ENCODE data around the gene SPIC.
"Not testable (repeated sequence)": the region's sequence is repeated elsewhere in the genome, so short reads cannot be mapped to it uniquely, and the experiment has no call there.

Gene SPIC

DNA sequence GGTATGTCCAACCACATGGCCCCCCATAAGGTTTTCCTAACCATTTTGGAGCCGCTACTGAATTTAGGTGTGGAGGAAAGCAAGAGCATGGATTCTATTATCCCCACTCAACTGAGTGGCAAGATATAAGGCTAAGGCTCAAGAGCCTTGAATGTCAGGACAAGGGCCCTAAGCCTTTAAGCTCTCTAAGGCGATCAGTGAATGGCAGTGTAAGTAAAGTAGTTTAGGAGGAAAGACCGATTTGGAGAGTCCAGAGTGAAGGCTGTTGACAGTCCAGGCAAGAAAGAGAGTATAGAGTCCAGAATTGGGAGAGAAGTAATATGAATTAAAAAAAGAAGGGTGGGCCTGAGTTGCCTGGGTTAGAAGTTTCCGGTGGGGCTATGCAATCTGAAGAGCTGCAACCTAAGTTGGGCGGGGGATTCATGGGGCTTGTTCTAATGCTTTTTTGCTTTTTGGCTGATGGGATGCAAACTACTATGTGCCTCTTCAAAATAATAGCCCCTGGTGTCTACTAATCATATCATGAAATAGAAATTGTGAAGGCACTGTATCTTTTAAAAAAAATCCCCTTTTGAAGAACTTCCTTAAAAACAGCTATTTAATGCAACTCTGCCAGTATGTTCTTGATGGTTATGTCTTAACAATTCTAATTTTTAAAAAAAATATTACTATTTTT lies at the start of gene SPIC:
TSS of gene SPIC (plus strand) at position 626 of the 676 bp plus-strand sequence. CDS start 1,569 bp downstream, outside the sequence.
- no peak for DNase-seq

- no peak for DNase-seq
These were observed 44.7 kb upstream of the SPIC start for GRCh38 chr12:101430456-101430855.

- DNase-seq: no peak
These were observed 39.0 kb upstream of the SPIC start for GRCh38 chr12:101436136-101436535.

DNA sequence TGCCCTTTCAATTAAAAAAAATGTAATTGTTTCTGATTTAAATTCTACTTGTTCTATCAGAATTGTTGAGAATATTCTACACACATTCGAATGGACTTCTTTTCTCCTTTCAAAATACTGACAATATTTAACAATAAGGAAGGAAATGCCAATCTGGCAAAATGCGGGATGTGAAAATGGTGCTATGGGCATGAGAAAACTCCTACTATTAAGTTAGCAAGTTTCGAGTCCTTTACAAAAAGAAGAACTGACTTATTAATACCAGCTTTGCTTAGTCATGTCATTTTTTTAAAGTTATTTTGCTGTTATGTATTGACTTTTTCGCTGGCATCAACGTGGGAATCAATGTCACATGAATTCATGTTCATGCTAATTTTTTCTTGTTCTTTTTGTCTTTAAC lies 35.9 kb upstream of the SPIC start:
- DNase-seq: no peak

GRCh38 chr12:101441461-101442224 lies 33.5 kb upstream of the SPIC start:
- DNase-seq: no peak

- DNase-seq: no peak
These were observed 19.5 kb upstream of the SPIC start for GRCh38 chr12:101455685-101456084.

GRCh38 chr12:101459642-101460346 lies 15.3 kb upstream of the SPIC start:
- DNase-seq: no peak

- DNase-seq: no peak
These were observed 6.2 kb upstream of the SPIC start for GRCh38 chr12:101468948-101469347.

GRCh38 chr12:101470939-101471338 lies 4.2 kb upstream of the SPIC start:
- no peak for DNase-seq

- not testable (repeated sequence) for DNase-seq
These were observed 3.3 kb upstream of the SPIC start for GRCh38 chr12:101471878-101472277.

GRCh38 chr12:101474248-101474647 lies 888 bp upstream of the SPIC start:
- no peak for DNase-seq

DNA sequence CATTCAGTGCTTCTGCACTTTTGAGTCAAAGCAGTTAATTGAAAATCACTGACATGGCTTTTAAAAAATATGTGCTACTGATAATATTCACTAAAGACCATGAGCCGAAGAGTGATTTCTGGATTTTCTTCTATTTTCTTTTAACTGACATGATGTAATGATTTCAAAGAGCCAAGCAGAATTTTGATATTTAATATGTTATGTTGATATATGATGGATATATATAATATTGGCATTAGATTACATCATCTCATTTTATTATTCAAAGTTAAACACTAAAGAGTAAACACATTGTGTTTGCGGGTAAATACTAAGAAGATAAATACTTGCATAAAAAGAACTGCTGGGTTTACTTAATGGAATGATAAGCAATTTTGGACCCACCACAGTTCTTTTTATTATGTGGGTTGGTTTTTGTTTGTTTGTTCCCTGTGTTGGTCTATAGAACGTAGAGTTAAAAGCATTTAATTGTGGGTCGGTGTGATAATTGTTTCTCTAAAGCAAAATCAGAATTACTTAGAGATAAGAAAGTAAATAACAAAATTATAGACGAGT lies 692 bp downstream of the SPIC start:
- no peak for DNase-seq

DNA sequence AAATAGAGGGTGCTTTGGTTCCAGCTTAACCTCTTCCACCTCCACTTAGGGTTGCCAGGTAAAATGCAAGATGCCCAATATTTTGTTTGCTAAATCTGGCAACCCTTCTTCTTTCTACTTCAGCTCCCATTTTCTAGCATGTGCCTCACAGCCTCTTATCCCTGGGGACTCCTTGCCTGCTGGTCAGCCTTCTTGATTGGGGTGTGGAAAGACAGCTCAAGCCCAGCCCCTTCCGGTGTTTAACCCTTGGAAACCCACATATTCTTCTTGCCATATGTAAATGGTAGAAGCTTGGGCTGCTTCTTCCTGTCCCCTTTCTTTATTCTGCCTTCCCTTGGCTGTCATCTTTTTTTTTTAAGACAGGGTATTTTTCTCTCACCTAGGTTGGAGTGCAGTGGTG lies 5.7 kb downstream of the SPIC start:
- no peak for DNase-seq

DNA sequence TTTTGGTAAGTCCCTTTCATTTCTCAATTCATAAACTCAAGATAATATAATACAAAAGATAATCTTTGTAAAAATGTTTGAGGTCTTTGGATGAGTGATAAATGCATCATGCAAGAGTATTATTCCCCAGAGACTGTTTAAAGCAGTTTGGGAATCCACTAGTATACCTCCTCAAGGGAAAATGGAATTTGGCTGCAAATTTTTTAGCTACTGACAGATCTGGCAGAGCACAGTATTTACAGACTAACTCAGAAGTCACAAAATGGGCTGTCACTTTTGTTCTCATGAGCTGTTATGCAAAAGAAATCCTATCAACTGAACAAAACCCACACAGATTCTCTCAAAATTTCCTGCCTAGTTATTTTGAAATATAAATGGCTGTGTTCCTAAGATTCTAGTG lies 9.9 kb downstream of the SPIC start:
- DNase-seq: no peak

- no peak for DNase-seq
These were observed 13.3 kb downstream of the SPIC start for GRCh38 chr12:101488469-101488868.

GRCh38 chr12:101490286-101490920 lies 15.3 kb downstream of the SPIC start:
- no peak for DNase-seq

GRCh38 chr12:101491329-101491728 lies 16.2 kb downstream of the SPIC start:
- no peak for DNase-seq

DNA sequence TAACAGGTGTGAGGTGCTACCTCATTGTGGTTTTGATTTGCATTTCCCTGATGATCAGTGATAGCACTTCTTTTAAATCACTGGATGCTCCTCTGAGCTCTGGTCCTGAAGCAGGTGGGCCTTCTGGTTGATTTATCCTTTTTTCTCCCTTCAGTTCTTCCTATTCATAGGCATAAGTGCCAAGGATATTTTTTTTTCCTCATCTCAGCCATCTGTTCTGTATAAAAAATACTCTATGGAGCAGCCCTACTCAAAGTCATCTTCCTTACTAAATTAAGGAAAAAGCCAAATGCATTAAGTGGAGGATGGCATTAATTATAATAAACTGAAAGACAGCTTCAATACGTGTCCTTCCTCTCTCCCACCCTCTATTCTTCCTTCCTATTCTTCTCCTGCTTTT lies 18.4 kb downstream of the SPIC start:
- no peak for DNase-seq

DNA sequence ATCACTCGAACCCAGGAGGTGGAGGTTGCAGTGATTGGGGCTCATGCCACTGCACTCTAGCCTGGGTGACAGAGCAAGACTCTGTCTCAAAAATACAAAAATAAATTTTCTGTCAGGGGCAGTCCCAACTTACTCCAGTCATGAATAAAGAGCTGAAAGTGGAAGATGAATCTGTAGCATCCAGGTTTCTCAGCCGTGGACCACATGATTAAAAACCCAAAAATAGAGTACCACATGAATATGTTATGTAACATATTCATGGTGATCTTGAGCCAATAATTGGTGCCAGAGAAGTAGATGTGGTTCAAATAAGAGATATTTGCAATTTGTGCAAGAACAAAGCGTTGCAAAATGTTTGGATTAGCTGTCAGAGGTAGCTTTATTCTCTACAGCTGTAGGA lies 23.1 kb downstream of the SPIC start:
- no peak for DNase-seq

GRCh38 chr12:101501410-101501995 lies 26.4 kb downstream of the SPIC start:
- DNase-seq: no peak

DNA sequence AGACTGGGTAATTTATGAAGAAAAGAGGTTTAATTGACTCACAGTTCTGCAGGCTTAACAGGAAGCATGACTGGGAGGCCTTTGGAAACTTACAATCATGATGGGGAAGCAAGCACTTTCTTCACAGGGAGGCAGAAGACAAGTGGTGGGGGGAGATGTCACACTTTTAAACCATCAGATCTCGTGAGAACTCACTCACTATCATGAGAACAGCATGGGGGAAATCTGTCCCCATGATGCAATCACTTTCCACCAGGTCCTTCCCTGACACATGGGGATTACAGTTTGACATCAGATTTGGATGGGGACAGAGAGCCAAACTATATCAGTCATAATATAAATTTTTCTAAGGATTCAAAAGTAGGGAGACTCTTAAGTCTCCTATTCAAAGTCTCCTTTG lies 46.0 kb downstream of the SPIC start:
- no peak for DNase-seq

DNA sequence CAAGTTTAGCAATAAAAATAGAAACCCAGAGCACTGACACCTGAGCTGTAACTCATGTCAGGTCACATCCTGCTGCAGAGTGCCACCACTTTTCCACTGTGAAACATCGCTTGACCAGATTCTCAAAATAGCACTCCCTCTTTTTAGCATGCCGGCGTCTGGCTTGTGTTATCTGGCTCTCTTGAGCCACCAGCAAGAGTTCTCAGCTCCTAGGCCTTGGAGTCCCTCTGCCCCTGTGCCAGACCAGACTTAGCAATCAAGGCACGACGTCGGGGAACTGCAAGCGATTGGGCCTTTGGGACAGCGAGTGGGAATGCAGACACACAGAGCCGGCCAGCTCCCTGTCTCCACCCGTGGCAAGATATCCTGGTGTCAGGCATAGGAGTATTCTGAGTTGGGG lies 52.5 kb downstream of the SPIC start:
- no peak for DNase-seq

Measured in activated CD4-positive, alpha-beta T cell treated with anti-CD3 and anti-CD28 coated beads, Interleukin-2, amount 50 U/mL, for 4 hours (primary cell).